ACC112 (cell line): ENCODE data around the gene C12orf57.

Experiments
- H2AFZ ChIP-seq: fragments of 200-600 bp; sonication (generic); one replicate; pipeline ENCODE4 v1.6.0; 2017; ENCODE audit warnings: antibody characterized with exemption, low read length; ENCODE audit not compliant: unreplicated experiment
- H3K27ac ChIP-seq: fragments of 200-600 bp; sonication (generic); 2 replicates; pipeline ENCODE4 v1.5.1; 2014; ENCODE audit warnings: low read depth, mild to moderate bottlenecking, antibody characterized with exemption, low read length, moderate library complexity
- H3K27me3 ChIP-seq: fragments of 200-600 bp; sonication (generic); 2 replicates; pipeline ENCODE4 v1.6.1; 2014; ENCODE audit warnings: mild to moderate bottlenecking, antibody characterized with exemption, low read length, moderate library complexity, mixed read lengths; ENCODE audit not compliant: insufficient read depth
- H3K36me3 ChIP-seq: fragments of 200-600 bp; sonication (generic); 2 replicates; pipeline ENCODE4 v1.6.1; 2016; ENCODE audit warnings: mild to moderate bottlenecking, antibody characterized with exemption, low read length, moderate library complexity, mixed read lengths; ENCODE audit not compliant: insufficient read depth
- H3K4me1 ChIP-seq: fragments of 200-600 bp; sonication (generic); one replicate; pipeline ENCODE4 v1.6.1; 2016; ENCODE audit warnings: low read length, mixed read lengths; ENCODE audit not compliant: insufficient read depth, unreplicated experiment, control insufficient read depth
- H3K4me3 ChIP-seq: fragments of 200-600 bp; sonication (generic); 2 replicates; pipeline ENCODE4 v1.5.1; 2014; ENCODE audit warnings: mild to moderate bottlenecking, low read depth, low read length
- H3K79me2 ChIP-seq: fragments of 200-600 bp; sonication (generic); one replicate; pipeline ENCODE4 v1.6.0; 2016; ENCODE audit warnings: low read length; ENCODE audit not compliant: control insufficient read depth, unreplicated experiment, insufficient read depth

Gene C12orf57

GRCh38 chr12:6956021-6956727, 12.4 kb downstream of the C12orf57 start:
- no peak overlapping the region for H3K4me3 ChIP-seq
- H3K4me1 ChIP-seq, result peaks cover 4% of the 10 kb centered on the region

GRCh38 chr12:6957151-6957701, 13.4 kb downstream of the C12orf57 start:
- H3K4me1 ChIP-seq, result peaks cover 14% of the 10 kb centered on the region
- H3K36me3 ChIP-seq, result no peaks in the 10 kb centered on the region
- H3K27me3 ChIP-seq, result no peaks in the 10 kb centered on the region
- no peak overlapping the region for H3K4me3 ChIP-seq
- H2AFZ ChIP-seq, result no peak overlapping the region
- no peak overlapping the region for H3K27ac ChIP-seq
- H3K79me2 ChIP-seq, result no peaks in the 10 kb centered on the region

More at GRCh38 chr12:6956021-6956727, 12.4 kb downstream of the C12orf57 start:
- Histone ChIP-seq H3K27me3 (no peaks in the 10 kb centered on the region), H3K36me3 (no peaks in the 10 kb centered on the region), H2AFZ (no peak overlapping the region), H3K27ac (no peak overlapping the region), H3K79me2 (no peaks in the 10 kb centered on the region)

GRCh38 chr12:6957741-6958608, 14.2 kb downstream of the C12orf57 start:
- Histone ChIP-seq H2AFZ (no peak overlapping the region), H3K36me3 (no peaks in the 10 kb centered on the region), H3K4me3 (no peak overlapping the region), H3K27ac (no peak overlapping the region), H3K79me2 (no peaks in the 10 kb centered on the region), H3K4me1 (peaks cover 19% of the 10 kb centered on the region), H3K27me3 (no peaks in the 10 kb centered on the region)

GRCh38 chr12:6958609-6959057, 14.8 kb downstream of the C12orf57 start:
- no peaks in the 10 kb centered on the region for H3K79me2 ChIP-seq
- no peak overlapping the region for H3K27ac ChIP-seq
- no peak overlapping the region for H2AFZ ChIP-seq
- H3K4me1 ChIP-seq, result peaks cover 19% of the 10 kb centered on the region
- no peaks in the 10 kb centered on the region for H3K36me3 ChIP-seq
- no peak overlapping the region for H3K4me3 ChIP-seq
- no peaks in the 10 kb centered on the region for H3K27me3 ChIP-seq

GRCh38 chr12:6959058-6959804, 15.4 kb downstream of the C12orf57 start:
- H3K36me3 ChIP-seq, result no peaks in the 10 kb centered on the region
- H3K79me2 ChIP-seq, result no peaks in the 10 kb centered on the region
- H3K27me3 ChIP-seq, result no peaks in the 10 kb centered on the region
- H2AFZ ChIP-seq, result no peak overlapping the region
- no peak overlapping the region for H3K27ac ChIP-seq
- H3K4me3 ChIP-seq, result no peak overlapping the region
- peaks cover 19% of the 10 kb centered on the region for H3K4me1 ChIP-seq

- Histone ChIP-seq H3K27me3 (no peaks in the 10 kb centered on the region), H3K79me2 (no peaks in the 10 kb centered on the region), H3K36me3 (no peaks in the 10 kb centered on the region), H2AFZ (no peak overlapping the region), H3K27ac (no peak overlapping the region), H3K4me1 (peaks cover 19% of the 10 kb centered on the region), H3K4me3 (no peak overlapping the region)
Measured at GRCh38 chr12:6959805-6960592, 16.2 kb downstream of the C12orf57 start.

- no peaks in the 10 kb centered on the region for H3K79me2 ChIP-seq
- H3K36me3 ChIP-seq, result no peaks in the 10 kb centered on the region
- peak overlapping the region; percentile 60 for H3K4me3 ChIP-seq
- H3K27me3 ChIP-seq, result no peaks in the 10 kb centered on the region
- peaks cover 19% of the 10 kb centered on the region for H3K4me1 ChIP-seq
- H3K27ac ChIP-seq, result peak overlapping the region; percentile 87
- H2AFZ ChIP-seq, result peak overlapping the region; percentile 51
Measured at GRCh38 chr12:6960593-6961277, 16.9 kb downstream of the C12orf57 start.

GRCh38 chr12:6961278-6961694, 17.5 kb downstream of the C12orf57 start:
- Histone ChIP-seq H3K36me3 (peaks cover 2% of the 10 kb centered on the region; the same call in 1 of the 2 replicates), H3K27me3 (no peaks in the 10 kb centered on the region), H3K79me2 (no peaks in the 10 kb centered on the region), H3K4me3 (peak overlapping the region; percentile 60), H2AFZ (peak overlapping the region; percentile 51), H3K4me1 (peaks cover 19% of the 10 kb centered on the region), H3K27ac (peak overlapping the region; percentile 87)

GRCh38 chr12:6961695-6962284, 18.0 kb downstream of the C12orf57 start:
- H3K4me1 ChIP-seq, result peaks cover 19% of the 10 kb centered on the region
- peak overlapping the region; percentile 60 for H3K4me3 ChIP-seq
- H3K27me3 ChIP-seq, result no peaks in the 10 kb centered on the region
- H3K36me3 ChIP-seq, result peaks cover 4% of the 10 kb centered on the region; the same call in 1 of the 2 replicates
- H3K79me2 ChIP-seq, result no peaks in the 10 kb centered on the region
- H2AFZ ChIP-seq, result peak overlapping the region; percentile 51
- H3K27ac ChIP-seq, result peak overlapping the region; percentile 87
